IMR-90 (cell line): ENCODE data around the gene CASTOR2. TPM values are rescaled to one million over a fixed set of nuclear protein-coding genes. Genes with fewer than 3 reads are reported as not detected.

Experiments used
- ATAC-seq: fragments of 200-7000 bp; cut with Tn5 transposase; 2 replicates; pipeline ENCODE4 v1.9.1; 2020; ENCODE audit warnings: low read depth, mild to moderate bottlenecking, moderate library complexity
- BruUV-seq: library from RNA; stranded (reverse); fragments of 400-500 nt; replicated peaks from 2 replicates; lab custom pipeline; 2021; lab: Mats Ljungman, UMichigan
- CTCF ChIA-PET: fragments of 300-600 bp; formaldehyde crosslinking; extraction: SDS; loops from one replicate; lab custom pipeline; 2021; ENCODE audit warnings: antibody characterized with exemption; lab: Yijun Ruan, JAX
- POLR2A ChIA-PET: fragments of 300-600 bp; sonication (Branson Sonifier 250); formaldehyde crosslinking; loops from one replicate; lab custom pipeline; 2022; ENCODE audit warnings: antibody characterized with exemption; ENCODE audit not compliant: unreplicated experiment; lab: Charles Lee
- DNase-seq: peaks from one replicate; pipeline ENCODE4 v3.0.0; 2013
- H2AFZ ChIP-seq: replicated peaks from 2 replicates; pipeline ENCODE3; 2013; ENCODE audit warnings: low read length, mild to moderate bottlenecking; ENCODE audit not compliant: poor library complexity
- H2AK5ac ChIP-seq: 2 replicates; pipeline ENCODE4 v1.6.1; 2013; ENCODE audit warnings: low read depth, low read length, inconsistent platforms
- H2AK9ac ChIP-seq: replicated peaks from 2 replicates; pipeline ENCODE3; 2013; ENCODE audit warnings: mild to moderate bottlenecking, low read depth, low read length, moderate library complexity; ENCODE audit not compliant: poor library complexity
- H2BK120ac ChIP-seq: 2 replicates; pipeline ENCODE4 v1.6.1; 2013; ENCODE audit warnings: low read depth, low read length, inconsistent platforms
- H2BK15ac ChIP-seq: 3 replicates; pipeline ENCODE4 v1.6.1; 2013; ENCODE audit warnings: low read depth, low read length, inconsistent platforms
- H2BK20ac ChIP-seq: 2 replicates; pipeline ENCODE4 v1.6.1; 2013; ENCODE audit warnings: low read depth, mild to moderate bottlenecking, inconsistent platforms, low read length, moderate library complexity
- H2BK5ac ChIP-seq: 2 replicates; pipeline ENCODE4 v1.6.1; 2013; ENCODE audit warnings: mild to moderate bottlenecking, low read depth, low read length, inconsistent platforms; ENCODE audit not compliant: poor library complexity, severe bottlenecking
- H3K14ac ChIP-seq: replicated peaks from 2 replicates; pipeline ENCODE4 v1.6.1; 2013; ENCODE audit warnings: low read depth, low read length, inconsistent platforms
- H3K18ac ChIP-seq: 2 replicates; pipeline ENCODE4 v1.6.1; 2013; ENCODE audit warnings: low read depth, low read length, control low read depth
- H3K23ac ChIP-seq: 2 replicates; pipeline ENCODE4 v1.6.1; 2013; ENCODE audit warnings: low read depth, low read length, inconsistent platforms
- H3K27ac ChIP-seq: 2 replicates; pipeline ENCODE4 v1.5.1; 2013; ENCODE audit warnings: mild to moderate bottlenecking, control low read depth, low read length; ENCODE audit not compliant: insufficient read depth
- H3K27me3 ChIP-seq: 2 replicates; pipeline ENCODE4 v1.6.1; 2013; ENCODE audit warnings: low read length; ENCODE audit not compliant: control insufficient read depth, insufficient read depth
- H3K36me3 ChIP-seq: 2 replicates; pipeline ENCODE4 v1.6.1; 2013; ENCODE audit warnings: low read length, mixed read lengths; ENCODE audit not compliant: control insufficient read depth, insufficient read depth
- H3K4ac ChIP-seq: 2 replicates; pipeline ENCODE4 v1.6.1; 2013; ENCODE audit warnings: low read depth, low read length, inconsistent platforms
- H3K4me1 ChIP-seq: 2 replicates; pipeline ENCODE4 v1.6.1; 2013; ENCODE audit warnings: low read length, mixed read lengths; ENCODE audit not compliant: control insufficient read depth, insufficient read depth
- H3K4me2 ChIP-seq: 2 replicates; pipeline ENCODE4 v1.6.1; 2013; ENCODE audit warnings: low read depth, mild to moderate bottlenecking, control low read depth, low read length, moderate library complexity
- H3K4me3 ChIP-seq: 2 replicates; pipeline ENCODE4 v1.5.1; 2013; ENCODE audit warnings: low read depth, mild to moderate bottlenecking, control low read depth, low read length, moderate library complexity; ENCODE audit not compliant: insufficient read depth
- H3K56ac ChIP-seq: 2 replicates; pipeline ENCODE4 v1.6.1; 2013; ENCODE audit warnings: low read length, inconsistent platforms; ENCODE audit not compliant: insufficient read depth; ENCODE audit errors: extremely low read depth
- H3K79me1 ChIP-seq, 2 experiments: 2 replicates each; pipeline ENCODE4 v1.6.1; 2013; ENCODE audit warnings: low read length in 2 of 2, inconsistent platforms in 1 of 2, low read depth in 1 of 2
- H3K9ac ChIP-seq: 2 replicates; pipeline ENCODE4 v1.6.1; 2013; ENCODE audit warnings: low read depth, low read length, control low read depth
- H3K9me1 ChIP-seq: 2 replicates; pipeline ENCODE4 v1.6.1; 2013; ENCODE audit warnings: low read length, inconsistent platforms; ENCODE audit not compliant: insufficient read depth
- H3K9me3 ChIP-seq: 2 replicates; pipeline ENCODE4 v1.6.1; 2013; ENCODE audit warnings: low read length; ENCODE audit not compliant: control insufficient read depth, insufficient read depth
- H4K20me1 ChIP-seq: 2 replicates; pipeline ENCODE4 v1.6.1; 2013; ENCODE audit warnings: low read length, inconsistent platforms; ENCODE audit not compliant: insufficient read depth
- H4K5ac ChIP-seq: 2 replicates; pipeline ENCODE4 v1.6.1; 2013; ENCODE audit warnings: mild to moderate bottlenecking, low read depth, low read length, control low read depth
- H4K8ac ChIP-seq, 2 experiments: 2 replicates each; pipeline ENCODE4 v1.6.1; 2013; ENCODE audit warnings: low read depth in 2 of 2, low read length in 2 of 2, control low read depth in 1 of 2, inconsistent platforms in 1 of 2
- H4K91ac ChIP-seq: 2 replicates; pipeline ENCODE4 v1.6.1; 2013; ENCODE audit warnings: low read depth, low read length, inconsistent platforms; ENCODE audit not compliant: insufficient read depth
- BHLHE40 ChIP-seq: fragments of 150-350 bp; IDR thresholded peaks from 2 replicates; pipeline ENCODE4 v1.6.1; 2016; ENCODE audit warnings: mild to moderate bottlenecking, low read depth, low read length
- MAZ ChIP-seq: IDR thresholded peaks from 2 replicates; pipeline ENCODE4 v1.6.1; 2012; ENCODE audit warnings: low read depth, mild to moderate bottlenecking, low read length, improper control_type of control experiment, moderate library complexity, borderline replicate concordance
- POLR2A ChIP-seq: IDR thresholded peaks from 2 replicates; pipeline ENCODE4 v1.6.1; 2012; ENCODE audit warnings: mild to moderate bottlenecking, low read depth, low read length
- RFX5 ChIP-seq: IDR thresholded peaks from 2 replicates; pipeline ENCODE4 v1.8.0; 2012; ENCODE audit warnings: low read depth, mild to moderate bottlenecking, low read length, moderate library complexity
- USF2 ChIP-seq: fragments of 150-350 bp; IDR thresholded peaks from 2 replicates; pipeline ENCODE4 v1.6.1; 2017; ENCODE audit warnings: mild to moderate bottlenecking, antibody characterized with exemption, low read length, low read depth
- WGBS, 2 experiments: methylation state at CpG; one replicate each; pipeline versions ENCODE4 v1.1.5 to v1.1.7; 2013; ENCODE audit warnings: missing lambda C conversion rate in 2 of 2; ENCODE audit not compliant: insufficient read length in 1 of 2; ENCODE audit errors: extremely low coverage in 2 of 2; 5-methylcytosine and 5-hydroxymethylcytosine counted together
- dilution Hi-C: fragments of 300-500 bp; cut with HindIII; formaldehyde crosslinking; loops from one replicate; pipeline ENCODE4 v1.14.3; 2018; ENCODE audit warnings: low sequenced_read_pairs; ENCODE audit not compliant: unreplicated experiment
- in situ Hi-C: fragments of 300-500 bp; cut with MboI; formaldehyde crosslinking; loops from 3 replicates; pipeline ENCODE4 v1.14.3; 2019; ENCODE audit warnings: low sequenced_read_pairs, inconsistent platforms, mixed read lengths
- intact Hi-C: fragments of 100-400 bp; cut with micrococcal nuclease; formaldehyde crosslinking; loops from 2 replicates; pipeline ENCODE4 v1.10.0; 2022
- polyA plus RNA-seq, 3 experiments: library from polyadenylated mRNA; depleted of rRNA; stranded (reverse); fragments of >200 nt; gene quantifications; 2 replicates each; pipeline ENCODE4 v1.2.3, GENCODE V29; 2012; ENCODE audit warnings: low replicate concordance in 1 of 3
- total RNA-seq: library from RNA; depleted of rRNA; stranded (reverse); fragments of >200 nt; gene quantifications from 2 replicates; pipeline ENCODE4 v1.2.3, GENCODE V29; 2012

The CASTOR2 gene
- total and polyA plus RNA-seq, 2 of the 4 experiments (the other 2 are of a cell fraction): 5.2 to 8.0 TPM

DNA sequence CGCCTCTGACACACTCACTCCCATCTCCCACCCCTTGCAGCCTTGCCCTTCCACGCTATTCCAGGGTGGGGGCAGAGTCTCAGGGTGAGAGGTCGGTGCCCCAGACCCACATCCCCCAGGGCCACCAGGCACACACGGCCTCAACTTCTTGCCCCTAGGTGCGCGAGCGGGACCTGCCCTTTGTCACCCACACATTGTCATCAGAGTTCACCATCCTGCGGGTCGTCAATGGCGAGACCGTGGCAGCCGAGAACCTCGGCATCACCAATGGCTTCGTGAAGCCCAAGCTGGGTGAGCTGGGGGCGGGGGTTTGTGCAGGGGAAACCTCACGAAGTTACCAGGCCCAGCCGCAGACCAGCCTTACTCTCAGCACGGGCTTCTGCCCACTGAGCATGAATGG, 53.3 kb downstream of the CASTOR2 start:
- dilution Hi-C loops: no loop called here
- DNase-seq: no peak

More for the DNA sequence above, 53.3 kb downstream of the CASTOR2 start:
- Histone ChIP-seq H3K4ac (no peak overlapping the region), H3K56ac (no peak overlapping the region), H3K18ac (no peak overlapping the region), H2BK15ac (no peak overlapping the region), H3K27me3 (no peaks in the 10 kb centered on the region), H2BK5ac (no peak overlapping the region), H3K4me2 (no peak overlapping the region), H3K36me3 (peaks cover 36% of the 10 kb centered on the region), H3K79me1 (no peaks in the 10 kb centered on the region), H4K91ac (no peak overlapping the region), H3K27ac (no peak overlapping the region), H2BK120ac (no peak overlapping the region), H3K14ac (no peak overlapping the region), H3K4me1 (no peaks in the 10 kb centered on the region), H3K9me3 (no peaks in the 10 kb centered on the region), H3K4me3 (no peak overlapping the region), H3K9me1 (no peaks in the 10 kb centered on the region), H4K5ac (no peak overlapping the region), H4K8ac (no peak overlapping the region), H2AK9ac (no peak overlapping the region), H2AFZ (no peak overlapping the region), H2AK5ac (no peak overlapping the region), H3K9ac (no peak overlapping the region), H3K23ac (no peak overlapping the region), H4K20me1 (no peaks in the 10 kb centered on the region), H2BK20ac (no peak overlapping the region)
- no peak for TF ChIP-seq POLR2A
- no peak for TF ChIP-seq MAZ
- TF ChIP-seq USF2: no peak
- TF ChIP-seq RFX5: no peak
- TF ChIP-seq BHLHE40: no peak
- 80% methylated on average over 3 of the region's 18 CpGs; no CpG with 5 or more reads in 1 of the 2 experiments for WGBS, 2 experiments
- ChIA-PET CTCF (interaction anchor here (0.6 kb wide), 1 partner anchor 14 kb away, joined by 4 read pairs; no protein-coding TSS in a partner anchor), POLR2A (no interaction called here)
- BruUV-seq: no TSS peak
- no peak for ATAC-seq
- in situ Hi-C loops: loop anchor here (25.0 kb wide), 1 partner anchor 106 kb away; a partner anchor contains a TSS
- intact Hi-C loops: no loop called here
